ENCODE data around the gene DMD.

DNA sequence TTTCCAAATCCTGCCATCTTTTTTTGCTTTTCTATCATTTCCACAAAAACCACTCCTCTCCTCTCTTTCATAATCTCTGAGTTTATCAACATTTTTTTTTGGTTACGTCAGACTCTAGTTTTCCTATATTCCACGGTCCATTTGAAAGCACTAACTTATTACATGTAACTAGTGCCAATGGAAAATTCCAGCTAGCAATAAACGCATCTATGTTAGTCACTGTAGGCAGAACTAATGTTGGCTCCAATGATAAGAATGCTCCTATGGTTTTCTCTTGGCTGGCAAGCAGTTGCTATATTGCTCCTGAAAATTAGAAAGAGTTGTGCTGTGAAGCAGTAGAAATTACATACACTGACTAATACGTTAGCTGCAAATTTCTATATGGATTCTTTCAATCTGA lies 1504.9 kb downstream of the DMD start:
- TF ChIP-seq, protein P1, sequence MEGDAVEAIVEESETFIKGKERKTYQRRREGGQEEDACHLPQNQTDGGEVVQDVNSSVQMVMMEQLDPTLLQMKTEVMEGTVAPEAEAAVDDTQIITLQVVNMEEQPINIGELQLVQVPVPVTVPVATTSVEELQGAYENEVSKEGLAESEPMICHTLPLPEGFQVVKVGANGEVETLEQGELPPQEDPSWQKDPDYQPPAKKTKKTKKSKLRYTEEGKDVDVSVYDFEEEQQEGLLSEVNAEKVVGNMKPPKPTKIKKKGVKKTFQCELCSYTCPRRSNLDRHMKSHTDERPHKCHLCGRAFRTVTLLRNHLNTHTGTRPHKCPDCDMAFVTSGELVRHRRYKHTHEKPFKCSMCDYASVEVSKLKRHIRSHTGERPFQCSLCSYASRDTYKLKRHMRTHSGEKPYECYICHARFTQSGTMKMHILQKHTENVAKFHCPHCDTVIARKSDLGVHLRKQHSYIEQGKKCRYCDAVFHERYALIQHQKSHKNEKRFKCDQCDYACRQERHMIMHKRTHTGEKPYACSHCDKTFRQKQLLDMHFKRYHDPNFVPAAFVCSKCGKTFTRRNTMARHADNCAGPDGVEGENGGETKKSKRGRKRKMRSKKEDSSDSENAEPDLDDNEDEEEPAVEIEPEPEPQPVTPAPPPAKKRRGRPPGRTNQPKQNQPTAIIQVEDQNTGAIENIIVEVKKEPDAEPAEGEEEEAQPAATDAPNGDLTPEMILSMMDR (IDR thresholded peaks at IDR 0.05; ENCODE audit: borderline replicate concordance, extremely low read depth, low read length, poor library complexity, severe bottlenecking) = no peak
- TF ChIP-seq EZH2 (IDR thresholded peaks at IDR 0.05; ENCODE audit: borderline replicate concordance, low read depth, low read length, severe bottlenecking) = no peak

Data from DND-41 (cell line).